GM18517 (cell line): ENCODE data around the gene PHLDA2.

Experiments
- ATAC-seq: cut with Tn5 transposase; IDR thresholded peaks from one replicate; pipeline ENCODE4 v1.9.1; 2021; ENCODE audit warnings: mild to moderate bottlenecking, moderate library complexity; ENCODE audit not compliant: unreplicated experiment

The PHLDA2 gene

DNA sequence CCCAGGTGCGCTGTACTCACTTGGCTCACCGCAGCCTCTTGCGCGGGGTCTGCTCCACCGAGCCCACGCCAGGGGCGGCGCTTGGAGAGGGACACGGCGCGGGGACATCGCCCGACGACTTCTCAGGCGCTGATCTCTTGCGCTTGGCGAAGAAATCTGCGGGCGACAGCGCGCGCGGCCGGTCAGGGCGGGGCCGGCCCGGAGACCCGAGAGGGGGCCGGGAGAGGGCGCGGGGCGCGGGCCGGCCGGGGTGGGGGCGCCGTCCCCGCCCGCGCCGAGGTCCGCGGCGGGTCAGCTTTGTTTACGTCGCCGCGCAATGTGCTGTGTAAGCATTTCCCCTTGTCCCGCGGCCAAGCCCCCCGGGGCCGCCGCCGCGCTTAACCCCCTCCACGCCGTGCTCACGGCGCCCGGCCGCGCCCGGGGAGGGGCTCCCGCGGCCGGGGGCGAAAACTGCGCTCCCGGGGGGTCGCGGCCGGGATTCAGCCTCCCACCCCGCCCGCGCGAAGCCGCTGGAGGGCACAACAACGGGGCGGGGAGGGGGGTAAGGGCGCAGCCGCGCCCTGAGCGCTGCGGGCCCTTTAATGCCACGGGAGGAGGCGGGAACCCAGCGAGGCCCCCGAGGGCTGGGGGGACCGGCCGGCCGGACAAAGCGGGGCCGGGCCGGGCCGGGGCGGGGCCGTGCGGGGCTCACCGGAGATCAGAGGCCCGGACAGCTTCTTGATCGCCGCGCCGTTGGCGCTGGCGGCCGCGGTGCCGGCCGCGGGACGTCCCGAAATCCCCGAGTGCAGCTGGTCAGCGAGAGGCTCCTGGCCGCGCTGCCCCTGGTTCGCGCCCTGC, 45.0 kb downstream of the PHLDA2 start:
- no peak for ATAC-seq

DNA sequence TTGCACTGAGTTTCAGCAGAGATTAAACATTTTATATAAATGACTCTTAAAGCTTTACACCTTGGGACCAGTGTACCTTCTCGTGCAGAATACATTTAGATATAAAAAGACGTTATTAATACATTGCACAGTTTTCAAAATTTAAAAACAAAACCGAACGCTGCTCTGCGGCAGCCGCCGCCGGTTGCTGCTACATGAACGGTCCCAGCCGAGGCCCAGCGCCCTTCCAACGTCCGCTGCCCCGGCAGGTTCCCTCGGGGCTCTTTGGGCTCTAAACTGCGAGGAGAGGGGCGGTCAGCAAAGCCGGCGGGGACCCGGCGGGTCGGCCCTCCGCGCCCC, 45.6 kb downstream of the PHLDA2 start:
- ATAC-seq: no peak

DNA sequence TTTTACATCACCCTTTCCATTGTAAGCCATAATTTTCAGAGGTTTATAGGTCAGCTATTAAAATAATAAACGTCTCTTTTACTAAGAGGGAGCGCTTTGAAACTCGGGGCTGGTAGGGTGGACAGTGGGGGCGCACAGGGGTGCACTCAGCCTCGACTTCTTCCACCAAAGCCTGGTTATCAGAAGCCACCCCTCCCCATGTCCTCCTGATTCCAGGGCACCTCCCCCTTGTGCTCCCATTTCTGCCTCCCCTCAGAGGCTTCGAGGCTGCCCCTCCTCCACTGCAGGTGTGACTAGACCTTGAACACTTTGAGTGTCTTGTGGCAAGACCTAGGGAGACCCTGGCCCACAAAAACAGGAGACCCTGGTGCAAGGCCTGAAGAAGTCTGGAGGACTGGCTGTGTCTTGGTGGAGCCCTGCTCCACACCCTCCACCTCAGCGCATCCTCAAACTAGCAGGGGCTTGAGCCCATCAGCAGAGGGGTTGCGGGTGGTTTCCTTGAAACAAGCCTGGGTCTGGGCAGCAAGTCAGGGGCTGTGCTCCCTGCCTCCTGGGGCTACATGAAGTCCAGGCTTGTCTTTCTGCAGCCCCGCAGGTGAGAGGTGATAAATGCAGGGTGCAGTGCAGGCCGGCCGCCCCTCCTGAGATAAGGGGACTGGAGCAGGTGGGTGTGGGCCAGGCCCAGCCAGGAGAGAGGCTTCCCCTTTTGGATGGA, 46.7 kb downstream of the PHLDA2 start:
- no peak for ATAC-seq

DNA sequence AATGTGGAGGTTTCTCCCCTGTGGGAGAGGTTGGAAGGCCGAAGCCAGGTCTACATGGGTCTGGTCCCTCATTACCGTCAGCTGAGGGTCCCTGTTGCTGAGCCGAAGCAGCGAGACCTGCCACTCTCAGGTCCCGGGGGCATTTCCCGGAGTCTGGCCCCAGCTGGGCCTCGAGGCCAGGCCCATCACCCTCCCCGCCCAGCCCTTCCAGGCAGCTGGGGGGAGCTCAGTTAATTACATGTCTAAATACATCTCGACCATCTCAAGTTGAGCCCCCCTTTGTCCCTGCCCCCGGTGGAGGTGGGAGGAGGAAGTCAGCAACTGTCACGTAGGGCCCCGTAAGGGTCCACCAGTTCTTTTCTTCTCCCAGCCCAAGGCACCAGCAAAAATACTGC, 47.2 kb downstream of the PHLDA2 start:
- ATAC-seq: no peak

DNA sequence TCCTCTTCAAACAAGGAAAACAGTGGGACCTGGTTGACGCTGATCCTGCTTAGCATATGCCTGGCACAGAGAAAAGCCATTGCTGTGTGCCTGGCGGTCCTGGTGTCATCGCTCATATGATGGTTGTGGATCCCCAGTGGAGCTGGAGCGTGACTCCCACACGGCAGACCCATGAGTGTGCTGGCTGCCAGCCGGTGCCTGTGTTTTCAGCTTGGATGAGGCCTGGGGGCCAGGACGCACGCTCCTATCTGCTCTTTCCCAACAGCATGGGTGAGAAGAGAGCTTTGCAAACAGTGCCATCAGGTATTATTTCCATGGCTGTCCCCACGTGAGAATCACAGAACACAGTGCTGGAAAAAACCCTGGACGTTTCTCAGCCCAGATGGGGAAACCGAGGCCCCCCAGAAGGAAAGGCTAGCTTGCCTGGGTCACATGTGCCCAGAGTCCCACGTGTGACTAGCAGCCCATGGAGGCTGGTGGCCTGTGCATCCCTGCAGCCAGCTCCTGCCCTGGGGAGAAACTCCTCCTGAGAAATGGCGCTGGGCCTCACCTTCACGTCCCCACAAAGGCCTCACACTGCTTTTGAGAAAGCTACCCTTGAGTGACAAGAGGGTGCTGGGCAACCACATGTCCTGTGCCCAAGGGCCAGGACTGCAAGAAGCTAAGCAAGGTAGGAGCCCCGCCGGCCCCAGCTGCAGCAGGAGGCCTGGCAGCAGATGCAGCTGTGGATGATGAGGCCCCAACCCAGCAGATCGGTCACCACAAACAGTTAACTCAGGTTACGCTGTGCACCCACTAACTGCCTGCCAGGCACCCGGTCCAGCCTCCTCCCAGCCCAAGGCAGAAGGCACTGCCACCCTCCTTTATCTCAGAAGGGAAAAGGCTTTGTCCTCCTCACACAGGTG, 47.9 kb downstream of the PHLDA2 start:
- ATAC-seq: no peak

DNA sequence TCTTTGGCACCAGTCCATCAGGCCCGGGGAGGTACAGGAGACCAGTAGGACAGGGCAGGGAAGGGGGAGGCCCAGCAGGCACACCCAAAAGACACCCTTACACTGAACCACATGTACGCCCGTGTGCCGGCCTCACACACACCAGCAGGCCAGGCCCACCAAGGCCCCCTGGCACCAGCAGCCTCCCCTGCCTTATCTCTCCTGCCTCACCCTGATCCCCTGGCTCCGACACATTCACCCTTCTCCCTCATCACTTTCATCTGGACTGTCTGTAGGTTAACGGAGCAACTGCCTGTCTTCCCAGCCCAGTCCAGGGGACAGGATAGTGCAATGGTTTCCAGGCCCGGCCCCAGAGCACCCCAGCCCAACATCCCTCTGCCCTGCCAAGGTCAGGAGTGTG, 48.6 kb downstream of the PHLDA2 start:
- ATAC-seq: no peak

DNA sequence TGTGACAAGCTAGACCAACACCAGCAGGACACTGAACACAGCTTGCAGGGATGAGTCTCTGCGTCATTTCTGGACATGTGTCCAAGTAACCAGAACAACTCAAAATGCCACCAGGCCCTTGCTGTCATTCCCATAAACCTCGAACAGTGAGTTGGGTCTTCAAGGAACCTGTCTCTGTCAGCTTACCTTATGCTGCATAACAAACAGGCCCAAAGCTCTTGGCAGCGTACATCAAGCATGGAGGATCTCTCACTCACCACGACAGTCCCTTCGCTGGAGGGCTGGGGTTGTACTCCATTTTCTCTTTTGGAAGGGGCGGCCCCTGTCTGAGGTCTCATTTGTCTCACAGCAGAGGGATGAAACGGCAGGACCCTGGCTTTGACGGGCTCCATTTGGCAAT, 50.4 kb downstream of the PHLDA2 start:
- ATAC-seq: no peak
